Measurements from ENCODE around the gene COL3A1.

The COL3A1 gene

GRCh38 chr2:189037518-189037917 is 63.3 kb downstream of the COL3A1 start:
- Histone ChIP-seq H3K9me3 (ENCODE audit: control insufficient read depth, low read length) (no peaks in the 10 kb centered on the region), H3K79me2 (no peaks in the 10 kb centered on the region), H3K27me3 (ENCODE audit: control insufficient read depth, insufficient read depth, low read length) (no peaks in the 10 kb centered on the region), H3K4me1 (no peaks in the 10 kb centered on the region), H2AFZ (no peak overlapping the region), H3K27ac (no peak overlapping the region), H3K4me3 (ENCODE audit: low read depth, low read length) (no peak overlapping the region), H3K4me2 (ENCODE audit: low read length) (no peak overlapping the region), H3K9ac (no peak overlapping the region), H3K36me3 (ENCODE audit: control insufficient read depth, insufficient read depth, low read length) (no peaks in the 10 kb centered on the region)
- no peak for TF ChIP-seq CTCF (IDR thresholded peaks at IDR 0.05)

GRCh38 chr2:189045836-189046235 is 71.7 kb downstream of the COL3A1 start:
- Histone ChIP-seq H3K9ac (no peak overlapping the region), H3K79me2 (no peaks in the 10 kb centered on the region), H3K27ac (no peak overlapping the region), H3K4me2 (ENCODE audit: low read length) (no peak overlapping the region), H3K4me1 (no peaks in the 10 kb centered on the region), H3K4me3 (ENCODE audit: low read depth, low read length) (no peak overlapping the region), H2AFZ (no peak overlapping the region), H3K36me3 (ENCODE audit: control insufficient read depth, insufficient read depth, low read length) (no peaks in the 10 kb centered on the region), H3K27me3 (ENCODE audit: control insufficient read depth, insufficient read depth, low read length) (no peaks in the 10 kb centered on the region), H3K9me3 (ENCODE audit: control insufficient read depth, low read length) (no peaks in the 10 kb centered on the region)
- TF ChIP-seq CTCF (IDR thresholded peaks at IDR 0.05) = no peak

- H3K36me3 ChIP-seq (ENCODE audit: control insufficient read depth, insufficient read depth, low read length) = no peaks in the 10 kb centered on the region
- no peaks in the 10 kb centered on the region for H3K4me1 ChIP-seq
- H2AFZ ChIP-seq = no peak overlapping the region
- no peaks in the 10 kb centered on the region for H3K79me2 ChIP-seq
- no peak for TF ChIP-seq CTCF (IDR thresholded peaks at IDR 0.05)
- H3K9ac ChIP-seq = no peak overlapping the region
- H3K4me3 ChIP-seq (ENCODE audit: low read depth, low read length) = no peak overlapping the region
- H3K27ac ChIP-seq = no peak overlapping the region
- no peak overlapping the region for H3K4me2 ChIP-seq (ENCODE audit: low read length)
- no peaks in the 10 kb centered on the region for H3K9me3 ChIP-seq (ENCODE audit: control insufficient read depth, low read length)
- H3K27me3 ChIP-seq (ENCODE audit: control insufficient read depth, insufficient read depth, low read length) = no peaks in the 10 kb centered on the region
Measured at GRCh38 chr2:189046320-189046719, 72.1 kb downstream of the COL3A1 start.

GRCh38 chr2:189047171-189047888 is 73.2 kb downstream of the COL3A1 start:
- Histone ChIP-seq H3K27ac (no peak overlapping the region), H3K27me3 (ENCODE audit: control insufficient read depth, insufficient read depth, low read length) (no peaks in the 10 kb centered on the region), H2AFZ (no peak overlapping the region), H3K79me2 (no peaks in the 10 kb centered on the region), H3K4me1 (no peaks in the 10 kb centered on the region), H3K9ac (no peak overlapping the region), H3K4me2 (ENCODE audit: low read length) (no peak overlapping the region), H3K4me3 (ENCODE audit: low read depth, low read length) (no peak overlapping the region), H3K9me3 (ENCODE audit: control insufficient read depth, low read length) (no peaks in the 10 kb centered on the region), H3K36me3 (ENCODE audit: control insufficient read depth, insufficient read depth, low read length) (no peaks in the 10 kb centered on the region)
- TF ChIP-seq CTCF (IDR thresholded peaks at IDR 0.05) = no peak

GRCh38 chr2:189048189-189048588 is 74.0 kb downstream of the COL3A1 start:
- H3K9me3 ChIP-seq (ENCODE audit: control insufficient read depth, low read length) = no peaks in the 10 kb centered on the region
- no peaks in the 10 kb centered on the region for H3K27me3 ChIP-seq (ENCODE audit: control insufficient read depth, insufficient read depth, low read length)
- no peak overlapping the region for H3K4me3 ChIP-seq (ENCODE audit: low read depth, low read length)
- H3K9ac ChIP-seq = no peak overlapping the region
- no peaks in the 10 kb centered on the region for H3K4me1 ChIP-seq
- no peaks in the 10 kb centered on the region for H3K79me2 ChIP-seq
- H3K36me3 ChIP-seq (ENCODE audit: control insufficient read depth, insufficient read depth, low read length) = no peaks in the 10 kb centered on the region
- no peak overlapping the region for H3K27ac ChIP-seq
- TF ChIP-seq CTCF (IDR thresholded peaks at IDR 0.05) = no peak
- no peak overlapping the region for H3K4me2 ChIP-seq (ENCODE audit: low read length)
- H2AFZ ChIP-seq = no peak overlapping the region

All from parathyroid adenoma (tissue), 2 donors.